Activated CD8-positive, alpha-beta memory T cell treated with anti-CD3 and anti-CD28 coated beads for 48 hours (primary cell): Measurements from ENCODE around the gene LCE1C.

Experiments used
- DNase-seq, 3 experiments: peaks; one replicate each; pipeline ENCODE4 v3.0.0-alpha.2; 2020; ENCODE audit warnings: low read depth in 2 of 3, low spot score in 2 of 3

Gene LCE1C, protein sequence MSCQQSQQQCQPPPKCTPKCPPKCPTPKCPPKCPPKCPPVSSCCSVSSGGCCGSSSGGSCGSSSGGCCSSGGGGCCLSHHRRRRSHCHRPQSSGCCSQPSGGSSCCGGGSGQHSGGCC

DNA sequence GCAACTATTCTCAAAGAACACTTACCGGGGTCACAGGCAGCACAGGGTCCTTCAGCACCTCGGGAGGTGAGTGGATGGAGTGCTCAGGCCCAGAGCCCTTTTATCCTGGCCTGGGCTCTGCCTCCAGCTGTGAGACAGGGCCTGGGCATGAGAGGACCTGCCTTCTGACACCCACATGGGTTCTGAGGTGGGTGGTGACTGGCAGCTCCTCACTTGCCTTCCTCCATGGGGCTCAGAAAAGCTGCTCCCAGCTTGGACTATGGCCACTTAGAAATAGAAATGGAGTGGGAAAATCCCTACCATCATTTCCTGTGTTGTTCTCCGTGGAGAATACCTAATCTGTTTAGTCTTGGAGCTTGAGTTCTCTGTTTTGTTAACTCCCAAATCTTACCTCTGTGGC lies at the start of gene LCE1C:
LCE1C (minus strand) TSS at position 76 of the 400 bp plus-strand sequence. CDS start 1,173 bp downstream, outside the sequence.
- no peak for DNase-seq

DNA sequence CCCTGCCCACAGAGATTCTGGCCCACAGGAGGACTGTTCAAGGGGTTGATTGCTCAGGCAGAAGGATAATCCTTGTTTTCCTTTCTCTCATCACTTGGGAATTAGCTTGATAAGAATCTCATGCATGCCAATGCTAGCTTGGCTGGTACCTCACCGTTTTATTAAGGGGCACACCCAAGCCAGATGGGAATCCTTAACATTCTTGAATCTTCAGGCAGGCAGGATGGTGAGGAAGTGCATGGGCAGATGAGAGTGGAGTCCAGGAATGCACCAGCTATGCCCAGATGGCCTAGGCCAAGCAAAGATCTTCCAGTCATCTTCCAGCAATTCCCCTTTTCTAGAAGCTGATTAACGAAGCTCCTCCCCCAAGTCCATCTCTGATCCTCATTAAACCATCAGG lies 49.2 kb upstream of the LCE1C start:
- no peak for DNase-seq

DNA sequence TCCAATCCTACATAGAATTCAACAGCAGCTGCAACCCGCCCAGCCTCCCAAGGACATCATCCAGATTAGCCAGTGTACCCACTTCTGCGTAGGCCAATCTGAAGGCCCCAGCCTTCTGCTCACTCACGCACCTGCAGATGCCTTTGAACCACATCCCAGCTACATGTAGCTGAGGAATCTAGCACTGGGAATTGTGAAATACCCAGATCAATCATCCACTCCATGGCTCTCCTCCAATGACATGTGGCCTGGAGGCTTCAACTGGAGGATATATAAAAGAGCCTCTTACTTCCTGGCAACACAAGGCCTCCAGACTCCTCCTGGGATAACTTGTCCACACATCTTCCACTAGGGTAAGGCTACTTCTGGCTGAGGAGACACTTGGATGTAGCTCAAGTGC lies 36.1 kb upstream of the LCE1C start, which contains the start of gene LCE6A:
LCE6A (plus strand) TSS at position 301 of the 400 bp plus-strand sequence. CDS start 665 bp downstream, outside the sequence.
- DNase-seq: no peak

DNA sequence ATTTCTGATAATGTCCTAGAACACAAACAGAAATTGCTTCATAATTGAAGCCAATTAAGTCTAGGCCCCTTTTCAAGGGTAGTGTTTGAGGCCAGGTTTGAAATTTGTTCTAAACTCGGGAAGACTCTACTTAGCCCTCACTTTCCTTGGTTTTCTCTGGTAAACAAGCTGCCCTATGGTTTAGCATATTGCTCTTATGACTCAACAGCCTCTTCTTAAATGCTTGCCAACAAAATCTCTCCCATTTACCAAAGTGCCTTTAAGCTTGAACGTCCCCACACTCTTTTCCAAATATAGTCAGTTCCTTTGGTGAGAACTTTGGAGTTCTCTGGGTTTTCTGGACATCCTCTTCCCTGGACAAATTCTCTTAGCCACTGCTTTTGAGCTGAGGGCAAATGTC lies 30.4 kb upstream of the LCE1C start:
- DNase-seq: no peak

DNA sequence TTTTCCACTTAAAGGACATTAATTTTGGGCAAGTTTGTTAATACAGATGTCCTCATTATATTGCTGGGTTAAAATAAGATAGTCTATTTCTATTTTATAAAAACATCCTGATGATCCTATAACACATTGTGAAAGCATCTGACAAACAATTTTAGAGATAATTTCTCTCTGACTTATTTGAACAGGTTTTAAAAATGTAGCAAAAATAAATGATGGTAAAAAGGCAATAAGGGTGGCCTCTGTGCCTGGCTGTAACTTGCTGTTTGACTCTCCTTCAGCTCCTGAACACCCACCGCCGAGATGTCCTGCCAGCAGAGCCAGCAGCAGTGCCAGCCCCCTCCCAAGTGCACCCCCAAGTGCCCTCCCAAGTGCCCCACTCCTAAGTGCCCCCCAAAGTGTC lies 20.7 kb upstream of the LCE1C start, which contains the start of gene LCE1A:
LCE1A (plus strand) TSS at position 301 of the 400 bp plus-strand sequence; CDS start at position 301, 0 bp downstream.
- DNase-seq: no peak

DNA sequence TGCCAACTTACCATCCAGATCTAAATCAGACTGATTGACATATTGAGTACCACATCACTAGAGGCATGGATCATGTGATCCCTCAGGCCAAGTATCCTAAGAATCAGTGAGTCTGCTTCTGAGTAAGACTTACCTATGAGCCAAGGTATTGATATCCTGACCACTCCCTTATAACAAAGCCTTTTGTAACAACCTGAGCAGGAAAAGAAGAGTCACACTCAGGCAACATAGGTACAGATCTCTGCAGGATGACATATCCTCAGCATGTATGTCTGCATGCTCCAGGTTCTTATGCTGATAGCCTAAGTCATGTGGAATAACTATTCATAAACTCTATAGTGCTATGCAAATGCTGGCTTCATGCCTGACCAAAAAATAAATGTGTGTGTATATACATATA lies 18.5 kb upstream of the LCE1C start:
- no peak for DNase-seq

DNA sequence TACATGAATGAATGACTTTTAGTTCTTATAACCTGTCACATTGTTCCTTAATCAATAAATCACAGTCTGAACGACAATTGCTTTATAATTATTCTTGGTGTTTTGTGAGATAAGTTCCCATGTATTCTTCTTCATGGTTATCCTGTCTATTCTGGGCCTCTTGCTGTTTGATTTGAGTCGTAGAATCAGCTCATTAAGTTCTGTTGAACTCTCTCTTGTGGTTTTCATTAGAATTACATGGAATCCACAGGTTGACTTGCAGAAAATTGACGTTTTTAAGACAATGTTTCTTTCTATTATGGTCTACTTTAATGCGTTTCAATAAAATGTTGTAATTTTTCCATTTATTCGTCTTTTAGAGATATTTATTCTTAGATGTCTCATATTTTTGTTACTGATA lies 16.8 kb upstream of the LCE1C start:
- DNase-seq: no peak

DNA sequence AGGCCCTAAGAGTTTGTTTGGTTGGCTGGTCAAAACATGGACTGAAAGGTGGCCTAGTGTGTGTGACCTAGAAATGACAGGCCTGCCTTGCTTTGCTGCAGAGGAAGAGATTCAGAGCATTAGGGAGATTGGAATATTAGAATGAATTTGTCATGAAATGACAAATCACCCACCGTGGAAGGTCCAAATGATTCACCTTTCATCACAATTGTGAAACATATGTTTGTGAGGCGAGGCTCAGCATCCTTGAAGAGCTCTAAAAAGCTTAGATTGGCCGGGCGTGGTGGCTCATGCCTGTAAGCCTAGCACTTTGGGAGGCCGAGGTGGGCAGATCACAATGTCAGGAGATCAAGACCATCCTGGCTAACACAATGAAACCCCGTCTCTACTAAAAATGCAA lies 10.9 kb upstream of the LCE1C start:
- no peak for DNase-seq

DNA sequence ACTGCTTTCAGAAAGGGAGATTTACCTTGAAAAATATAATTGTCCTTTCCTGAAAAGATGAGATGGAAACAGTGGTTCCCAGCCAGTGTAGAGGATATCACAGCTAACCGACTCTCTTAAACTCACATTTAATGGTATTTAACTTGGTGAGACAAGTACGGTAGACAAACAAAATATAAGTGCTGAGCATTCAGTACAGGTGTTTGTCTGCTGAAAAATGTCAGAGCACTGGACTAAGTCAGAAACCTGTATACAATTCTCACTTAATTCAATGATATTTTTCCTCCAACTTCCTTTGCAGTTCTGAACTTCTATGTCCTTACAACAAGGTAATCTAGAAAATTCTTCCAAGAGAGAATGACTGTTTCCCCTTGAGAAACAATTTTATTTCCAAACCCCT lies 5.2 kb upstream of the LCE1C start, which contains the start of gene LCE1B:
LCE1B (plus strand) TSS at position 301 of the 400 bp plus-strand sequence. CDS start 476 bp downstream, outside the sequence.
- DNase-seq: no peak

DNA sequence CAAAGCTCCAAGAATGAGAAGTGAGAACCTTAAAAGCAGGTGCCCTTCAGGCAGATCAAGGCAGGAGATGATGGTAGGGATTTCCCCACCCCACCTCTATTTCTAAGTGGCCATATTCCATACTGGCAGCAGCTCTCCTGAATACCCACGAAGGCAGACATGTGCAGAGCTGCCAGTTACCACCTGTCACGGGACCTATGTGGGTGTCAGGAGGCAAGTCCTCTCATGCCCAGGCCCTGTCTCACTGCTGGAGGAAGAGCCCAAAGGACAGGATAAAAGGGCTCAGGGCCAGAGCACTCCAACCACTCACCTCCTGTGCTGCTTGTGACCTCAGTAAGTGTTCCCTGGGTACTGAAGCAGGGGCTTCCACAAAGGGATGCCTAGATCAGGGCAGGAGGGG lies 4.6 kb upstream of the LCE1C start:
- DNase-seq: no peak

DNA sequence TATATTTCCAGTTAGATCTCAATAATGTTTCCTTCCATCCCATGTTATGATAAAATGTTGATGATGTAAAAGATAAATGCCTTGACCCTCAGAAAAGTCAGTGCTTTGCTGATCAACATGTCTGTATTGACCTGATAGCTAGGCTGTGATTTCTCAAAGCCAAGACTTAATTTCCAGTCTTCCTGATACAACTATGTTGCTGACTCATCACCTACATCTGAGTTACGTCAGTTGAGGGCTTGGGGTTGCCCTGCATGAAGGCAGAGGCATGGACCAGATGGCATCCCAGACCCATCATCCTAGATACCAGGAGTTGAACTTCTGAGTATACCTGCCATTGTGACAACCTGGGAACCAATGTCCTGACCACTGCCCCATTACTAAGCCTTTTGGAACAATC lies 5.1 kb downstream of the LCE1C start:
- no peak for DNase-seq

DNA sequence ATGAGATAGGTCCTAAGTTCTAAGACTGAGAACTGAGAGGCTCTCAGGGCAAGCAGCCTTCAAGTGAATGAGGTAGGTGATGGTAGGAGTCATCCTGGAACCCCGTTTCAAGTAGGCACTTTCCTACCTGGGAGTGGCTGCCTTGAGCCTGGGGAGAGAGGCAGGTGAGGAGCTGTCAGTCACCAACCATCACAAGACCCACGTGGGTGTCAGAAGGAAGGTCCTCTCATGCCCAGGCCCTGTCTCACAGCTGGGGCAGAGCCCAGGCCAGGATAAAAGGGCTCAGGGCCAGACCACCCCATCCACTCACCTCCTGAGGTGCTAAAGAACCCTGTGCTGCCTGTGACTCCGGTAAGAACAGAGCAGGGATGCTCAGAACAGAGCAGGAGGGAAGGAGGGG lies 10.0 kb downstream of the LCE1C start, which contains the start of gene LCE1D:
LCE1D (plus strand) TSS at position 301 of the 400 bp plus-strand sequence. CDS start 1,074 bp downstream, outside the sequence.
- DNase-seq: no peak

DNA sequence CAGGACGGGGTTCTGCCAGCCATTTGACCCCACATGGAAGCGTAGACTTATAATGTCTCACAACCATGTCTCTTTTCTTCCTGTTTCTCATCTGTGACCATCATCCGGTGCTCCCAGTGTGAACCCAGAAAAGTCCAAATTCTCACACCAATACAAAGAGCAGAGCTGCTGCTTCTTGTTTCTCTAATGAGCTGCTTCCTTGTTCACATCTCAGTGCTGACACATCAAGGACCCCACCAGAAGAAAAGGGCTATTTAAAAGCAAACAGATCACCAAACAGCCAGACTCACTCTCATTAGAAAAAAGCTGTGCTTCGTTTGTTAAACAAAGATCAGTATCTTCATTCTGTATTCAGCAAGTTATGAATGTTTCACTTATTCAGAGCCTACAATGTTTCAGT lies 10.8 kb downstream of the LCE1C start:
- no peak for DNase-seq

DNA sequence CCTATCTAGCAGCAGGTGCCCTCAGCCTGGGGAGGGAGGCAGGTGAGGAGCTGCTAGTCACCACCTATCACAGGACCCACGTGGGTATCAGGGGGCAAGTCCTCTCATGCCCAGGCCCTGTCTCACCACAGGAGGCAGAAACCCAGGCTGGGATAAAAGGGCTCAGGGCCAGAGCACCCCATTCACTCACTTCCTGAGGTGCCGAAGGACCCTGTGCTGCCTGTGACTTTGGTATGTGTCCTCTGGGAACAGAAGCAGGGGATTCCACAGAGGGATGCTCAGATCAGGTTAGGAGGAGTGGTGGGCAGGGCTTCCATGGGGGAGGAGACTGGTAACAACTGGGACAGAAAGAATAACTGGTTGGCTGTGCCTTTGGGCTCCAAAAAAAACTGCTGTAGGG lies 20.4 kb downstream of the LCE1C start, which contains the start of gene LCE1E:
LCE1E (plus strand) TSS at position 181 of the 400 bp plus-strand sequence. CDS start 1,043 bp downstream, outside the sequence.
- DNase-seq: no peak

DNA sequence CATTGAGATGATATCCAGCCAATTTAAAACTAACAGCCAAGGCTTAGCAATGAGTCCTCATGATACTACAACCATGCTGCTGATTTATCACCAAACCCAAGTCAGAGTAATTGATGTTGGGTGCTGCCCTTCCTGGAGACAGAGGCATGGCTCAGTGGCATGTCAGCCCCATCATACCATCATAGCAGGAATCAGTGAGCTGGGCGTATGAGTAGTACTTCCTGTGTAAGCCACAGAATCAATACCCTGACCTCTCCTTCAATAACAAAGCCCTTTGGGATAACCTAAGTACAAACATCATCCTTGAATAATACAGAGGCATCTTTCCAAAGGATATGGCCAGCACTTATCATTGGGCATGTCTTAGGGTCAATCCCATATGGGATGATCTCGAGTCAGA lies 23.4 kb downstream of the LCE1C start:
- no peak for DNase-seq

DNA sequence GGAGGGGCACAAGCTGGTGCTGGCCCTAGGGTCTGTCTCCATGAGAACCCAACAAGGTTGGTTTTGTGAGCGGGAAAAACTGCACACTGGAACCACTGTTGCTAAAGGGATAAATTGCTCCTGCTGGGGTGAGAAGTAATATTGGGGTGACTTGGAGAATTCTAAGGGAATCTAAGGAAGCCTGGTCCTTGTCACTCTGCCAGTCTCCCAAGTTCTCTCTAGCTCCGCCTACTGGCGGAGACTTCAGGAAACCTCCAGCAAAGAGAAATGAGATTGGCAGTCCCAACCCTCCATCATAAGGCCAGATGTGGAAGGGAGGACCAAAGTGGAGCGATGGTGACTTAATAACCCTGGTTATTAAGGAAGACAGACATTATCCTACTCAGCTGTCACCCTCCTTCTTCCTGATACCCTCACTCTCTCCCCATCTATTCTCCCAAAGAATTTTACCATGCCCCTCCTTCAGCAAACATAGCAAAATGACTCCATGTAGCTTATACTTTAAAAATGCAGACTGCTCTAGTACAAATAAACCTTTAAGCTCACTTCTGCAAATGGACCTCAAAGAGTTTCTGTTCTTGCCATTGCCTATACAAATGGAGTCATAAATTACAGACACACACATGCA lies 28.8 kb downstream of the LCE1C start:
- no peak for DNase-seq

DNA sequence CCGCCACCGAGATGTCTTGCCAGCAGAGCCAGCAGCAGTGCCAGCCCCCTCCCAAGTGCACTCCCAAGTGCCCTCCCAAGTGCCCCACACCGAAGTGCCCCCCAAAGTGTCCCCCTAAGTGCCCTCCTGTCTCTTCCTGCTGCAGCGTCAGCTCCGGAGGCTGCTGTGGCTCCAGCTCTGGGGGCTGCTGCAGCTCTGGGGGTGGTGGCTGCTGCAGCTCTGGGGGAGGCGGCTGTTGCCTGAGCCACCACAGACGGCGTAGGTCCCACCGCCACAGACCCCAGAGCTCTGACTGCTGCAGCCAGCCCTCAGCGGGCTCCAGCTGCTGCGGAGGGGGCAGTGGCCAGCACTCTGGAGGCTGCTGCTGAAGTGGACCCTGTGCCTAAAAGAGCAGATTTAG lies 30.1 kb downstream of the LCE1C start:
- no peak for DNase-seq

DNA sequence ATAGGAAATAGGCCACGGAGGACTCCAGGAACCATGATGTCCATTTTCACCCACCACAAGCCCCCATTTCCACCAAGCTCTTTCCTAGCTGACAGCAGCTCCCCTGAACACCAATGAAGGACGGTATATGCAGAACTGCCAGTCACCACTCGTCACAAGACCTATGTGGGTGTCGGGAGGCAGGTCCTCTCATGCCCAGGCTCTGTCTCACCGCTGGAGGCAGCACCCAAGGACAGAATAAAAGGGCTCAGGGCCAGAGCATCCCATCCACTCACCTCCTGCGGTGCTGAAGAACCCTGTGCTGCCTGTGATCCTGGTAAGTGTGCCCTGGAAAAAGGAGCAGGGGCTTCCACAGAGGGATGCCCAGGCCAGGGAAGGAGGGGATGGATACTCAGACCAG lies 31.6 kb downstream of the LCE1C start, which contains the start of gene LCE1F:
LCE1F (plus strand) TSS at position 266 of the 400 bp plus-strand sequence. CDS start 1,232 bp downstream, outside the sequence.
- DNase-seq: no peak

DNA sequence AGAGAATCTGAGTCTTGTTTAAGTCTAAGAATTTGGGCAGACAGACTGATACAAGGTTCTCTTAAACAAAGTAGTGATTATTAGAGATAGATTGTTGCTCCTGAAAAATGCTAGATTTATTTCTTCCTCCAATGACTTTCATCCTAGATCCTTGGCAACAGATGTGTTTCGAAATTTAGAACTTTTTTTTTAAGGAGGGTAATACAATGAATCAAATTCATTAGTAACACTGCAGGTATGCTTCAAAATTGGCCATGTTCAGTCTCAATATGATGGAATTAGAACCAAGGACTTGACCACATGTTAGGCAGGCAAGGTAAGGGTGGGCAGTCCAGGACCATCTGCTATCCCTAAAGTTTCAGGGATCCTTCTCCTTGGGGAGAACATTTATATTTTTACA lies 36.0 kb downstream of the LCE1C start:
- DNase-seq: no peak

DNA sequence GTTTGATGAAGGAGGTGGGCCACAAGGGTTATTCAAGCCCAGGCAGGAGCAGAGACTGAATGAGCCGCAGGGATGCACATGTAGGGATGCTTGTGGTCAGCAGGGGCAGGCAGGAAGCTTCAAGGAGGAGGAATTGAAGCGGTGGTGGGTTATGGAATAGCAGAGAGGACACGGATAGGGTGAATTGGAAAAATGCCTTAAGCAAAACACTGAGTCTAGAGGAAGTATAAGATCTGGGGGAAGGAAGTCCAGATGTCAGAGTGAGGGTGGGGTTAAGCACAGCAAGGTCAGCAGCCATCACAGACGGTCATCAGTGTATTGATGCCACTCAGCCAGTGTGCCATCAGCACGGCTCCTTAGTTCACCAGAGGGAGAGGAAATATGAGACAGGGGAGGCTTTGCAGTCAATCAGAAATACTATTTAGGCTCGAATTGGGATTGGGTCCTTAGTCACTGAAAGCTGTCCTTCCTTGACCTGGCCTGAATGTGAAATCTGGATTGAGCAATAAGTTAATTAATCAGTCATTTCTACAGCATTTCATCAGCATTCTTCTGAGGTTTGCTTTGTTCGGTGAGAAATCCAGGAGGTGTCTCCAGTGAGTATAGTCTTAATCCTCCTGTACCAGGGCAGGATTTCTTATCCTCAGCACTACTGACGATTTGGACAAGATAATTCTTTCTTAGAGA lies 37.5 kb downstream of the LCE1C start:
- no peak for DNase-seq

DNA sequence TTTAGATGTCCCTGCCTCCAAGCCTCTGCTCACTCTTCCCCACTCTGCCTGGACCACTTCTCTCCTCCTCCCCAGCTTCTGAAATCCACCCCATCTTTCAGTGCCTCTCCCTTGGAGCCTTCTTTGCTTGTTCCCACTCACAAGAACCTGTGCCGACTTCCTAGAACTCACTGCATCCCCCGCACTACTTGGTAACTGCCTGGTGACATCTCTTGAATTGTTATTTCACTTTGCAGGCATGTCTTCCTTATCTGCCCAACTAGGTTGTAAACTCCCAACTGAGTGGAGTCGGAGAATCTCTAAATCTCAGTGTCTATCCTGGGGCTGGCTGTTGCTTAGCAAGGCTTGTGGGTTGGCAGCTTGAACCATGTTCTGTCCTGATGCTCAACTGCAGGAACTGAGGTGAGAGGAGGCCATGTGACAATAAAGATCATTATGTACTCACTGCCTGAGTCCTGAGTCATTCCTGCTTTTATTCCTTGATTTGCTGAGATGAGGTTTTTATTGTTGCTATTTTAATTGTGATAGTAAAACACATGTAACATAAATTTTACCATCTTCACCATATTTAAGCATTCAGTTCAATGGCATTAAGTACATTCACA lies 44.7 kb downstream of the LCE1C start:
- DNase-seq: no peak
